ENCODE data around the gene RAD54L2. TPM values are rescaled to one million over a fixed set of nuclear protein-coding genes. Genes with fewer than 3 reads are reported as not detected.

Gene RAD54L2
- total and polyA plus RNA-seq, 2 of the 8 experiments (the other 6 are each of a cell fraction or from before 2014, with no cell fraction given), result 8.2 to 35.2 TPM

GRCh38 chr3:51498876-51499738 is 39.4 kb upstream of the RAD54L2 start:
- H2BK15ac ChIP-seq (ENCODE audit: low read length), result no peak overlapping the region
- peaks cover 0 to 2% (median 0%) of the 10 kb centered on the region in 4 experiments; a peak in 2 of 8 replicates for H3K36me3 ChIP-seq (ENCODE audit: control insufficient read depth in 2 of 4, insufficient read depth in 4 of 4, low read length in 3 of 4)
- H2BK12ac ChIP-seq (ENCODE audit: low read depth, low read length), result no peak overlapping the region; the same call in 1 of the 2 replicates
- H2AK5ac ChIP-seq (ENCODE audit: low read depth, low read length), result no peak overlapping the region
- ChIA-PET CTCF (ENCODE audit: partially characterized antibody) (interaction anchor here (1.4 to 10.2 kb wide), 5 partner anchors 13 to 181 kb away, joined by 4 to 137 read pairs (median 83); partner anchors contain the start of gene TEX264), POLR2A (ENCODE audit: partially characterized antibody) (interaction anchor here (0.7 to 3.3 kb wide), 33 partner anchors 10 to 470 kb away, joined by 3 to 21 read pairs (median 4); partner anchors contain the start of genes MANF and RAD54L2)
- peaks cover 0 to 3% of the 10 kb centered on the region in 2 experiments for H4K20me1 ChIP-seq (replicated peaks in 1 of 2; ENCODE audit: control insufficient read depth in 1 of 2, insufficient read depth in 2 of 2, low read length in 2 of 2)
- peak overlapping the region; percentile 52 to 77 for H3K4me2 ChIP-seq (ENCODE audit: insufficient read depth in 1 of 2, low read depth in 2 of 2, low read length in 2 of 2)
- H3K56ac ChIP-seq (replicated peaks; ENCODE audit: insufficient read length, low read depth, low read length), result no peak overlapping the region
- peak; percentile 74 for FAIRE-seq
- H2BK20ac ChIP-seq (ENCODE audit: low read length), result no peak overlapping the region
- H4K8ac ChIP-seq (ENCODE audit: extremely low read depth, insufficient read depth, low read length), result peak overlapping the region; percentile 98; the same call in 1 of the 2 replicates
- no peak overlapping the region for H2BK120ac ChIP-seq (replicated peaks; ENCODE audit: low read depth, low read length)
- H2AFZ ChIP-seq (ENCODE audit: low read length), result no peak overlapping the region
- peak overlapping the region in 3 of 4 experiments; percentile 88; a peak in 6 of 7 replicates for H3K9ac ChIP-seq (replicated peaks in 1 of 4; ENCODE audit: extremely low read depth in 1 of 4, low read depth in 3 of 4, low read length in 3 of 4)
- H3K4me1 ChIP-seq (replicated peaks in 1 of 4; ENCODE audit: control insufficient read depth in 3 of 4, insufficient read depth in 4 of 4, low read length in 3 of 4), result no peaks in the 10 kb centered on the region
- peak overlapping the region; percentile 88 for H3K27ac ChIP-seq (ENCODE audit: low read depth, low read length)
- no peaks in the 10 kb centered on the region for H3K23me2 ChIP-seq (ENCODE audit: low read depth, low read length)
- no peak overlapping the region for H3K4ac ChIP-seq (replicated peaks; ENCODE audit: insufficient read length, low read depth, low read length)
- 3% methylated on average over 37 of the region's 43 CpGs; no CpG with 5 or more reads in 1 of the 2 experiments for WGBS, 2 experiments (ENCODE audit: extremely low coverage in 1 of 2, insufficient coverage in 1 of 2, insufficient read length in 1 of 2, insufficient replicate concordance in 2 of 2, low coverage in 1 of 2, low lambda C conversion rate in 2 of 2, missing lambda C conversion rate in 1 of 2)
- H3K79me1 ChIP-seq (ENCODE audit: low read depth, low read length), result no peaks in the 10 kb centered on the region
- no peak overlapping the region for H3K14ac ChIP-seq (ENCODE audit: insufficient read length)
- H3K18ac ChIP-seq (ENCODE audit: extremely low read depth, low read length), result peak overlapping the region; percentile 78
- H4K91ac ChIP-seq (replicated peaks; ENCODE audit: insufficient read length, low read length), result no peak overlapping the region
- 0 out of 7 replicates have a peak, but pooled peaks cover 0 to 2% (median 0%) of the 10 kb centered on the region in 4 experiments for H3K27me3 ChIP-seq (replicated peaks in 1 of 4; ENCODE audit: control insufficient read depth in 3 of 4, extremely low read depth in 1 of 4, insufficient read depth in 3 of 4, low read length in 3 of 4)
- H2BK5ac ChIP-seq (ENCODE audit: low read depth, low read length), result peak overlapping the region; percentile 87; the same call in 1 of the 2 replicates
- peak overlapping the region; percentile 18 for H4K5ac ChIP-seq (ENCODE audit: insufficient read length, low read depth, low read length)
- no peaks in the 10 kb centered on the region for H3K9me3 ChIP-seq (ENCODE audit: insufficient read depth in 2 of 2, low read depth in 1 of 2, low read length in 1 of 2)
- H3K23ac ChIP-seq (ENCODE audit: insufficient read length), result no peak overlapping the region
- H3K79me2 ChIP-seq (ENCODE audit: control insufficient read depth in 1 of 2, insufficient read depth in 2 of 2, low read length in 2 of 2), result peaks cover 7 to 41% of the 10 kb centered on the region in 2 experiments
- DNase-seq (ENCODE audit: low read depth in 1 of 2, low spot score in 2 of 2), result peak; percentile 87 to 96
- peak overlapping the region; percentile 69 to 84 (median 75) for H3K4me3 ChIP-seq (ENCODE audit: extremely low read depth in 1 of 4, insufficient read depth in 2 of 4, low read depth in 3 of 4, low read length in 4 of 4)
- peak in 1 of 2 experiments; percentile 88; a peak in 2 of 3 replicates for TF ChIP-seq POLR2A (IDR thresholded peaks at IDR 0.05; ENCODE audit: control extremely low read depth in 1 of 2, low read depth in 2 of 2, low read length in 2 of 2)
- TF ChIP-seq SIX5 (IDR thresholded peaks at IDR 0.05; ENCODE audit: low read depth, low read length), result no peak
- TF ChIP-seq SIN3A (conservative IDR thresholded peaks at IDR 0.05 in 1 of 2, IDR thresholded peaks at IDR 0.05 in 1 of 2; ENCODE audit: low read depth in 1 of 2, low read length in 2 of 2), result 0 out of 4 replicates have a peak, but pooled peaks of 1 of the 2 experiments have one; percentile 14
